22Rv1 (cell line): ENCODE measurements around the gene ATP5F1A.

ENCODE experiments used
- ZFX ChIP-seq: fragments of 450-650 bp; IDR thresholded peaks from 2 replicates; pipeline ENCODE4 v1.6.1; 2017; ENCODE audit warnings: antibody characterized with exemption, borderline replicate concordance
- TF ChIP-seq, protein P1 (sequence below): fragments of 450-650 bp; IDR thresholded peaks from 2 replicates; pipeline ENCODE4 v1.5.1; 2017; ENCODE audit warnings: mild to moderate bottlenecking

DNA sequence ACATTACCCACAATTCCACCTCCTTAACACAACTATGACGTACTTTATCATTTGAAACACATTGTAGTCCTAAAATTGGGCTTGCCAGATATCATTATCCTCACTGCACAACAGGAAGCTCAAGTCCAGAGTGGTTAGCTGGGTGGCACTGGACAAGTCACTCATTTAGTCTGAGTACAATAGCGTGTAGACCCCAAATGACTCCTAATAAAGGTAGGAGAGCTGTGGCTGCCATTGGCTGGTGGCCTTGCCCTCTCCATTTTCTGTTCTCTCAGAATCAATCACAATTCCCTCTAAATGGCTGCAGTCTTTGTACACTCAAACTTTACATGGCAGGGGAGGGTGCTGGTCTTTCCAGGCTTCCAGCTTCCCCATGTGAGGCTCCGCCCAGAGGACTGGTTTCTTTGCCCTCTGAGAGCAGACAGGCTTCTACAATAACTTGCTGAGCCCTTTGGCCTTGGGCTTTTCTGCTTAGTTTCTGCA, 37.7 kb downstream of the ATP5F1A start:
- TF ChIP-seq, protein P1, sequence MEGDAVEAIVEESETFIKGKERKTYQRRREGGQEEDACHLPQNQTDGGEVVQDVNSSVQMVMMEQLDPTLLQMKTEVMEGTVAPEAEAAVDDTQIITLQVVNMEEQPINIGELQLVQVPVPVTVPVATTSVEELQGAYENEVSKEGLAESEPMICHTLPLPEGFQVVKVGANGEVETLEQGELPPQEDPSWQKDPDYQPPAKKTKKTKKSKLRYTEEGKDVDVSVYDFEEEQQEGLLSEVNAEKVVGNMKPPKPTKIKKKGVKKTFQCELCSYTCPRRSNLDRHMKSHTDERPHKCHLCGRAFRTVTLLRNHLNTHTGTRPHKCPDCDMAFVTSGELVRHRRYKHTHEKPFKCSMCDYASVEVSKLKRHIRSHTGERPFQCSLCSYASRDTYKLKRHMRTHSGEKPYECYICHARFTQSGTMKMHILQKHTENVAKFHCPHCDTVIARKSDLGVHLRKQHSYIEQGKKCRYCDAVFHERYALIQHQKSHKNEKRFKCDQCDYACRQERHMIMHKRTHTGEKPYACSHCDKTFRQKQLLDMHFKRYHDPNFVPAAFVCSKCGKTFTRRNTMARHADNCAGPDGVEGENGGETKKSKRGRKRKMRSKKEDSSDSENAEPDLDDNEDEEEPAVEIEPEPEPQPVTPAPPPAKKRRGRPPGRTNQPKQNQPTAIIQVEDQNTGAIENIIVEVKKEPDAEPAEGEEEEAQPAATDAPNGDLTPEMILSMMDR, result no peak
- TF ChIP-seq ZFX, result no peak
